Astrocyte (in vitro differentiated cells and primary cell): Measurements from ENCODE around the gene PIK3C3.

Source experiments
- EZH2 ChIP-seq: IDR thresholded peaks from 2 replicates; pipeline ENCODE4 v1.6.1; 2012; ENCODE audit warnings: mild to moderate bottlenecking, low read length, inconsistent platforms; ENCODE audit not compliant: insufficient read depth
- TF ChIP-seq, protein P1 (sequence below): IDR thresholded peaks from 2 replicates; pipeline ENCODE4 v1.5.1; 2011; ENCODE audit warnings: low read depth, mild to moderate bottlenecking, inconsistent platforms, low read length, moderate library complexity; ENCODE audit not compliant: insufficient read depth

DNA sequence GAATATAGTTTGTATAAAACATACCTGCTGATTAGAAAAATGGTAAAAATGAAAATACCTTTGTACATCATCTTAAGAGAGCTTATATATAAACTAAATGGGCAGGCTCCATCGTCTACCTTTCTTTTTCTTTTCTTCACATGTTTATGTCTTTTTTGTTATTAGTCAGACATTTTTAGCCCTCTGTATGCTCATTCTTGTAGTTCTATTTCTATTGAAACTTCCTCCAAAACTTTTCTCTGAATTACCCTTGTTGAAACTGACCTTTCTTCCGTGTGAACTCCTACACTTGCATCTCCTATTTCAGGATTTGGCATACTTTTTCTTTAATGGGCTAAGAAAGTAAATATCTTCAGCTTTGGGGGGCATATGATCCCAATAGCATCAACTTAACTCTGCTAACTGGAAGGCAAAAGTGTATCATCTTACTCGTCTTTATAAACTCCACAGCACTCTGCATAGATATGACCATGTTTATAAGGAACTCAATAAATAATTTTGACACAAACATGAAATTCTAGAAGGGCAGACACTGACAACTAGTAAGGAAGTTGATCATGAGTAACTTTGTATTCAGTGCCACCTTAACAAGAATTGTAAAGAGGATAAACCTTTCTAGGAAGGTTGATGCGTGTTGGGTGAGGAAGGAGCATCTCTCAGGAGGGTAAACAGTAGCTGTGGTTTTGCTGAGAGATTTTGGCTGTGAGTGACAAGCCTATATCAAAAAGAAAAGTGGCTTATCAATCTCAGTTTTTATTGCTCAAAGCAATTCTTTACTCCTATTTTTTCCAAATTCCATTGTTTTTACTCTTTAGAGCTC lies 127.6 kb downstream of the PIK3C3 start:
- TF ChIP-seq, protein P1, sequence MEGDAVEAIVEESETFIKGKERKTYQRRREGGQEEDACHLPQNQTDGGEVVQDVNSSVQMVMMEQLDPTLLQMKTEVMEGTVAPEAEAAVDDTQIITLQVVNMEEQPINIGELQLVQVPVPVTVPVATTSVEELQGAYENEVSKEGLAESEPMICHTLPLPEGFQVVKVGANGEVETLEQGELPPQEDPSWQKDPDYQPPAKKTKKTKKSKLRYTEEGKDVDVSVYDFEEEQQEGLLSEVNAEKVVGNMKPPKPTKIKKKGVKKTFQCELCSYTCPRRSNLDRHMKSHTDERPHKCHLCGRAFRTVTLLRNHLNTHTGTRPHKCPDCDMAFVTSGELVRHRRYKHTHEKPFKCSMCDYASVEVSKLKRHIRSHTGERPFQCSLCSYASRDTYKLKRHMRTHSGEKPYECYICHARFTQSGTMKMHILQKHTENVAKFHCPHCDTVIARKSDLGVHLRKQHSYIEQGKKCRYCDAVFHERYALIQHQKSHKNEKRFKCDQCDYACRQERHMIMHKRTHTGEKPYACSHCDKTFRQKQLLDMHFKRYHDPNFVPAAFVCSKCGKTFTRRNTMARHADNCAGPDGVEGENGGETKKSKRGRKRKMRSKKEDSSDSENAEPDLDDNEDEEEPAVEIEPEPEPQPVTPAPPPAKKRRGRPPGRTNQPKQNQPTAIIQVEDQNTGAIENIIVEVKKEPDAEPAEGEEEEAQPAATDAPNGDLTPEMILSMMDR: no peak
- no peak for TF ChIP-seq EZH2
